ENCODE results near the gene TRPV5.

DNA sequence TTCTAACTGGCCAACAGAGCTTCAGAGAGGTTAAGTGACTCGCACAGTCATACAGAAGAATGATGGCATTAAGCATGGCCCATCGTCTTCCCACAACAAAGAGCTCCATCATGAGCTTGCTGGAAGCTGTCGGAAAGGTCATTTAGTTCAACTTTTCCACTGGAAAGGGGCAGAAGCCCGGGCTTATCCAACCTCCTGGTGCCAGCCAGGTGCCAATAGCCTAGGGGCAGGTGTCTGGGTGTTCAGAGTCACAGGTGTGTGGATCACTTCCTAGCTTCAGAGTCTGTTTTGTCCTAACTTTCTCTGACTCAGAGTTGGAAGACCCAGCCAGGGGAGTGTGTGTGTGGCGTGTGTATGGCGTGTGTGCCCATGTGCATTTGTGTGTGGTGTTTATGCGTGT, 46.7 kb downstream of the TRPV5 start:
- TF ChIP-seq, protein P1, sequence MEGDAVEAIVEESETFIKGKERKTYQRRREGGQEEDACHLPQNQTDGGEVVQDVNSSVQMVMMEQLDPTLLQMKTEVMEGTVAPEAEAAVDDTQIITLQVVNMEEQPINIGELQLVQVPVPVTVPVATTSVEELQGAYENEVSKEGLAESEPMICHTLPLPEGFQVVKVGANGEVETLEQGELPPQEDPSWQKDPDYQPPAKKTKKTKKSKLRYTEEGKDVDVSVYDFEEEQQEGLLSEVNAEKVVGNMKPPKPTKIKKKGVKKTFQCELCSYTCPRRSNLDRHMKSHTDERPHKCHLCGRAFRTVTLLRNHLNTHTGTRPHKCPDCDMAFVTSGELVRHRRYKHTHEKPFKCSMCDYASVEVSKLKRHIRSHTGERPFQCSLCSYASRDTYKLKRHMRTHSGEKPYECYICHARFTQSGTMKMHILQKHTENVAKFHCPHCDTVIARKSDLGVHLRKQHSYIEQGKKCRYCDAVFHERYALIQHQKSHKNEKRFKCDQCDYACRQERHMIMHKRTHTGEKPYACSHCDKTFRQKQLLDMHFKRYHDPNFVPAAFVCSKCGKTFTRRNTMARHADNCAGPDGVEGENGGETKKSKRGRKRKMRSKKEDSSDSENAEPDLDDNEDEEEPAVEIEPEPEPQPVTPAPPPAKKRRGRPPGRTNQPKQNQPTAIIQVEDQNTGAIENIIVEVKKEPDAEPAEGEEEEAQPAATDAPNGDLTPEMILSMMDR (IDR thresholded peaks at IDR 0.05): no peak
- TF ChIP-seq POLR2A (IDR thresholded peaks at IDR 0.05): no peak
- TF ChIP-seq EP300 (IDR thresholded peaks at IDR 0.05; ENCODE audit: low read depth): no peak

Measured in transverse colon (tissue), 3 donors.